B cell (primary cell): Measurements from ENCODE around the gene ABCA7.

Experiments used
- CTCF ChIP-seq: fragments of 200-600 bp; IDR thresholded peaks from one replicate; pipeline ENCODE4 v1.8.0; 2022; ENCODE audit warnings: antibody characterized with exemption, mild to moderate bottlenecking
- EZH2 ChIP-seq: IDR thresholded peaks from 2 replicates; pipeline ENCODE4 v1.6.1; 2012; ENCODE audit warnings: borderline replicate concordance, low read depth, mild to moderate bottlenecking, moderate library complexity, low read length; ENCODE audit not compliant: insufficient read depth, poor library complexity, severe bottlenecking

DNA sequence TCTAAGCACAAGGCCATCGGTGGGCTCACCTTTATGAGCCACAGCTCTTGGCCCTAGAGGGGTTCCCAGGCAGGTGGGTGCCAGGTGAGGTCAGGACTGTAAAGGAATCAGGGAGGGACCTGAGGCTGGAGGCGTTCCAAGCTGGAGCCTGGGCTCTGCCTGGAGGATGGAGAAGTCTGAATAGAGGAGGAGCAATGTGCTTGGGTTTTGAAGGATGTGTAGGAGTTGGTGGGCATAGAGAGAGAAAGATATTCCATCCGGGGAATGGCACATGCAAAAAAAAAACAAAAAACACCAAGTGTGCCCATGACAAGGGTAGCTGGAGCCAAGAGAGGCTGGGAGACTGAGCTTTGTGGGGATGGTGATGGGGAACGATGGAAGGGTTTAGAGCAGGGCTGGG is 37.3 kb upstream of the ABCA7 start:
- no peak for TF ChIP-seq CTCF
- TF ChIP-seq EZH2 = no peak
